ENCODE results near the gene TMCO1. TPM values are rescaled to one million over a fixed set of nuclear protein-coding genes. Genes with fewer than 3 reads are reported as not detected.
A peak's percentile ranks its signal among the peaks of the same experiment; 100 is the strongest.
"Not testable (repeated sequence)": the region's sequence is repeated elsewhere in the genome, so short reads cannot be mapped to it uniquely, and the experiment has no call there.

Gene TMCO1
- total RNA-seq, 3 donors from 2014 or later (not counting 1 experiment from before 2014, with no cell fraction given): 45.4 to 52.6 (median 47.6) TPM

GRCh38 chr1:165686121-165686970 is 82.3 kb downstream of the TMCO1 start:
- H3K27ac Mint-ChIP-seq: peak overlapping the region; percentile 58 to 63

GRCh38 chr1:165683848-165684485 is 84.7 kb downstream of the TMCO1 start:
- no CpG with 5 or more reads among the region's 1 CpG for WGBS (ENCODE audit: insufficient coverage)
- intact Hi-C loops (cut with micrococcal nuclease): no loop called here
- Mint-ChIP-seq H3K4me3 (no peak overlapping the region), H3K27ac (peak overlapping the region; percentile 58 to 63), H3K27me3 (ENCODE audit: low read depth in 2 of 2) (no peaks in the 10 kb centered on the region), H3K36me3 (peaks cover 29% of the 10 kb centered on the region), H3K4me1 (peaks cover 45 to 47% of the 10 kb centered on the region in 2 donors), H3K9me3 (no peaks in the 10 kb centered on the region)
- TF ChIP-seq CTCF (IDR thresholded peaks at IDR 0.05): no peak
- H3K27me3 ChIP-seq (ENCODE audit: control insufficient read depth, insufficient read depth, low read length): no peaks in the 10 kb centered on the region
- H3K4me1 ChIP-seq (ENCODE audit: control insufficient read depth, insufficient read depth, low read length): peaks cover 5% of the 10 kb centered on the region
- no peak overlapping the region for H3K4me3 ChIP-seq (ENCODE audit: low read length)
- ATAC-seq (no peak), DNase-seq (no peak)
- no peak overlapping the region for H3K27ac ChIP-seq (ENCODE audit: low read length)
- H3K9me3 ChIP-seq (ENCODE audit: control insufficient read depth, insufficient read depth, low read length): no peaks in the 10 kb centered on the region
- H3K36me3 ChIP-seq (ENCODE audit: control insufficient read depth, insufficient read depth, low read length): peaks cover 46% of the 10 kb centered on the region

More at GRCh38 chr1:165686121-165686970, 82.3 kb downstream of the TMCO1 start:
- Mint-ChIP-seq H3K9me3 (no peaks in the 10 kb centered on the region), H3K27me3 (ENCODE audit: low read depth in 2 of 2) (no peaks in the 10 kb centered on the region), H3K36me3 (peaks cover 13% of the 10 kb centered on the region), H3K4me1 (peaks cover 52 to 58% of the 10 kb centered on the region in 2 donors), H3K4me3 (peak overlapping the region; percentile 22)
- H3K27ac ChIP-seq (ENCODE audit: low read length): peak overlapping the region; percentile 23
- WGBS (ENCODE audit: insufficient coverage): 47% methylated on average over 5 of the region's 6 CpGs
- no peaks in the 10 kb centered on the region for H3K27me3 ChIP-seq (ENCODE audit: control insufficient read depth, insufficient read depth, low read length)
- peak in 2 of 3 donors; percentile 59 to 61 for ATAC-seq
- no peak for TF ChIP-seq CTCF (IDR thresholded peaks at IDR 0.05)
- peaks cover 26% of the 10 kb centered on the region for H3K36me3 ChIP-seq (ENCODE audit: control insufficient read depth, insufficient read depth, low read length)
- peaks cover 5% of the 10 kb centered on the region for H3K4me1 ChIP-seq (ENCODE audit: control insufficient read depth, insufficient read depth, low read length)
- DNase-seq: peak in 1 of 2 donors; percentile 32
- H3K9me3 ChIP-seq (ENCODE audit: control insufficient read depth, insufficient read depth, low read length): no peaks in the 10 kb centered on the region
- intact Hi-C loops (cut with micrococcal nuclease): no loop called here
- H3K4me3 ChIP-seq (ENCODE audit: low read length): no peak overlapping the region

GRCh38 chr1:165680773-165681172 is 87.9 kb downstream of the TMCO1 start:
- H3K36me3 ChIP-seq (ENCODE audit: control insufficient read depth, insufficient read depth, low read length): peaks cover 70% of the 10 kb centered on the region
- H3K9me3 Mint-ChIP-seq; H3K4me1 ChIP-seq (ENCODE audit: control insufficient read depth, insufficient read depth, low read length); H3K4me3 ChIP-seq (ENCODE audit: low read length); H3K27me3 Mint-ChIP-seq (ENCODE audit: low read depth in 2 of 2); H3K27me3 ChIP-seq (ENCODE audit: control insufficient read depth, insufficient read depth, low read length); ATAC-seq; H3K9me3 ChIP-seq (ENCODE audit: control insufficient read depth, insufficient read depth, low read length); H3K27ac ChIP-seq (ENCODE audit: low read length); intact Hi-C loops (cut with micrococcal nuclease); H3K4me3 Mint-ChIP-seq; DNase-seq: not testable (repeated sequence)
- Mint-ChIP-seq H3K27ac (peak overlapping the region in 1 of 2 donors; percentile 31), H3K36me3 (peaks cover 48% of the 10 kb centered on the region), H3K4me1 (peaks cover 22 to 25% of the 10 kb centered on the region in 2 donors)
- WGBS (ENCODE audit: insufficient coverage): 98% methylated on average over 4 of the region's 4 CpGs

- WGBS (ENCODE audit: insufficient coverage): 93% methylated on average over 2 of the region's 2 CpGs
- Histone ChIP-seq H3K4me3 (ENCODE audit: low read length) (no peak overlapping the region), H3K4me1 (ENCODE audit: control insufficient read depth, insufficient read depth, low read length) (no peaks in the 10 kb centered on the region), H3K27ac (ENCODE audit: low read length) (no peak overlapping the region), H3K27me3 (ENCODE audit: control insufficient read depth, insufficient read depth, low read length) (no peaks in the 10 kb centered on the region), H3K36me3 (ENCODE audit: control insufficient read depth, insufficient read depth, low read length) (peaks cover 74% of the 10 kb centered on the region), H3K9me3 (ENCODE audit: control insufficient read depth, insufficient read depth, low read length) (no peaks in the 10 kb centered on the region)
- DNase-seq: no peak
- Mint-ChIP-seq H3K4me3 (no peak overlapping the region), H3K4me1 (peaks cover 20 to 22% of the 10 kb centered on the region in 2 donors), H3K9me3 (no peaks in the 10 kb centered on the region), H3K27me3 (ENCODE audit: low read depth in 2 of 2) (no peaks in the 10 kb centered on the region), H3K27ac (peak overlapping the region; percentile 29 to 31), H3K36me3 (peaks cover 53% of the 10 kb centered on the region)
- intact Hi-C loops (cut with micrococcal nuclease): no loop called here
- ATAC-seq: no peak
- TF ChIP-seq CTCF (IDR thresholded peaks at IDR 0.05): no peak
Measured at GRCh38 chr1:165680303-165680702, 88.4 kb downstream of the TMCO1 start.
